ENCODE data around the gene CSTB.

GRCh38 chr21:43783098-43783700 lies 7.1 kb upstream of the CSTB start:
- TF ChIP-seq POLR2A (IDR thresholded peaks at IDR 0.05) (no peak), CTCF (IDR thresholded peaks at IDR 0.05) (no peak)

All from esophagus squamous epithelium (tissue), 4 donors.